Tibial nerve (tissue), 3 donors: ENCODE data around the gene COX4I2.

Source experiments
- CTCF ChIP-seq, 5 experiments: fragments of 200-600 bp in 3 of 5; fragments of 450-650 bp in 2 of 5; sonication (generic) in 3 of 5; IDR thresholded peaks; one replicate each; pipeline ENCODE4 v1.5.1; 2016 to 2019; ENCODE audit warnings: antibody characterized with exemption in 5 of 5, mild to moderate bottlenecking in 3 of 5, moderate library complexity in 2 of 5
- POLR2A ChIP-seq, 2 donors: fragments of 450-650 bp; IDR thresholded peaks; one replicate each; pipeline ENCODE4 v1.6.1; 2017; ENCODE audit warnings: antibody characterized with exemption in 2 of 2, mild to moderate bottlenecking in 2 of 2, moderate library complexity in 2 of 2

GRCh38 chr20:31665753-31666152 lies 28.0 kb downstream of the COX4I2 start:
- no peak for TF ChIP-seq POLR2A (IDR thresholded peaks at IDR 0.05)
- no peak for TF ChIP-seq CTCF (IDR thresholded peaks at IDR 0.05)
